ENCODE data around the gene DNAI2.

The DNAI2 gene

GRCh38 chr17:74274060-74274708 is at the start of gene DNAI2:
Gene DNAI2, plus strand, starts transcription at chr17:74274234. Its CDS starts 7,584 bp downstream, at chr17:74281818.
- peak; percentile 71 for DNase-seq

- no peak for DNase-seq
Measured at GRCh38 chr17:74224959-74225725, 48.9 kb upstream of the DNAI2 start.

DNA sequence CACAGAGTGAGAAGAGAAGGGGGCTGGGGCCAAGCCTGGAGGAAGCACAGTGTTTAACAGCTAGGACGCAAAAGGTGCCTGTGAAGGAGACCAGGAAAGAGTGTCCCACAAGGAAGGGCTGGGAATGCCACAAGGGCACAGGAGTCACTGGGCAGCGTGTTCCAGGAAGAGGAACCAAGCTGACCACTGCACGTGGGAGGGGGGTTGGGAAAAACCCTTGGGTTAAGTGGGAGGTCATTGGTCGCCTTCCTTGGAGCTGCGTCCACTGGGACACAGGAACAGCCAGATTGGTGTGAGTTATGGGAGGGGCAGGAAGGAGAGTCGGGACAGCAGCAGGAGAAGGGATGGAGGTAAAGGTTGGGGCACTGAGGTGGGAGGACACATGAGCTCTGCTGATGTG is 47.8 kb upstream of the DNAI2 start:
- DNase-seq = no peak

- no peak for DNase-seq
Measured at GRCh38 chr17:74227271-74228080, 46.6 kb upstream of the DNAI2 start.

- DNase-seq = no peak
Measured at GRCh38 chr17:74228306-74228978, 45.6 kb upstream of the DNAI2 start.

DNA sequence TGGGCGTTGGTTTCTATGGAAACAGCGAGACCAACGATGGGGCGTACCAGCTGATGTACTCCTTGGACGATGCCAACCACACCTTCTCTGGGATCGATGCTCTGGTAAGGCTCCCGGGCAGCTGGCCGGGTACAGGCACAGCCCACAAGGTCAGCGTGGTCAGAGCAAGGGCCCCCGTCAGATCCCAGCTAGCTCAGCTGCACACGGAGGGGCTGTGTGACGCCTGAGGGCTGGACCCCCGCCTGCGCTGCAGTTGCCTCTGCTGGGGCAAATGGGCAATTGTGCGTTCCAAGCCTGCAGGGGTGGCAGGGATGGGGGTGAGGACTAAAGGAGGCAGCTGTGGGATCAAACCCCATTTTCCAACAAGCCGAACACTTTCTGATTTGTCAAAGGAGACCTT is 43.1 kb upstream of the DNAI2 start:
- no peak for DNase-seq

- no peak for DNase-seq
Measured at GRCh38 chr17:74231928-74232907, 41.8 kb upstream of the DNAI2 start.

DNA sequence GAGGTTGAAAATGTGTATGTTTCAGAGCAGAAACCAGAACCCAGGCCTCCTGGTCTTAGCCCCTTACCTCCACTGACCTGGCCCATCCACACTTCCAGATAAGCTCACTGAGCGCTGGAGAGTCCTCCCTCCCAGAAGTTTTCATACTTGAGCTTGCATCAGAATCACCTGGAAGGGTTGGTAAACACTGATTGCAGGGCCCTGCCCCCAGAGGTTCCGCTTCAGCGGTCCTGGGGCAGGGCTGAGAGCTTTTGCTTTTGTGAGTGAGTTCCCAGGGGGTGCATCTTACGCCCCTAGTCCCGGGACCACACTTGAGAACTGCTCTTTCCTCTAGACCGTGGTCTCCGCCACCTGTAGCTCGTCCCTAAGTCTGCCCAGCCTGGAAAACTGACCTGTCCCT is 40.1 kb upstream of the DNAI2 start:
- DNase-seq = no peak

DNA sequence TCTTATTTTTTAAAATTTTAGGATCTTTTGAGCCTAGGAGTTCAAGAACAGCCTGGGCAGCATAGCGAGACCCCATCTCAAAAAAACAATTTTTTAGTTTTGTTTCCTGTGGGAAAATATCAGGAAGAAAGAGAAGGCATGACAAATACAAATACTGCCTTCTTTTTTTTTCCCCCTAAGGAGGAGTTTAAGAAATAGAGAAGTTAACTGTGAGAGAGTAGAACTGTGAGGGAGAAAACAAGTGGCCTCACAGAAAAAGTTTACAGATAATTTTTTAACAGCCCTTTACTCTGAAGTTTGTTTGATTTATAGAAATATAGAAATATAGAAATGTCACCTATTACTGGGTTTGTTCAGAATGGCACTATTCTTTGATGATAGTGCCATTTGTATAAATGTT is 39.5 kb upstream of the DNAI2 start:
- no peak for DNase-seq

DNA sequence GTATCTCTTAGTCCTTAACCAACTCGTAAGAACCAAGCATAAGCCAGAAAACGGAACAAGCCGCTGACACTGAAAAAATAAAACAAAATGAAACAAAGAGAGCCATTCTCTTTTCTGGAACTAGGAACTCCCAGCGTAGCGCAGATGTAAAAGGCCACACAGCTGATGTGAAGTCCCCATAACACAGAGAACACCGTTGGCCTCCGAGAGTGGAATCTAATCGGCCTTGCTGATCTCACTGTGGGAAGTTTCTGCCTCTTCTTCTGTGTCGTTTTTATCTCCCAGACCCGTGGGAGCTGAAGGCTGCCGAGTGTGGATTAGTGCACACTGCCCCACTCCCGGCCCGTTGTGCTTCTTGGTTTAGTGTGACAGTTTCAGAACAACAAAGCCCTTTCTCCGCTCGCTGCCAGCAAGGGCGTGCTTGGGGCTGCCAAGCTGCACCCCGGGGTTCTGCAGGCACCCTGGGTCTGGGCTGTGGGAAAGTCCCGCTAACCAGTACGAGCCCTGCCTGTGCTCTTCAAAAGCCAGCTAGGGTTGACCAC is 38.9 kb upstream of the DNAI2 start:
- no peak for DNase-seq

DNA sequence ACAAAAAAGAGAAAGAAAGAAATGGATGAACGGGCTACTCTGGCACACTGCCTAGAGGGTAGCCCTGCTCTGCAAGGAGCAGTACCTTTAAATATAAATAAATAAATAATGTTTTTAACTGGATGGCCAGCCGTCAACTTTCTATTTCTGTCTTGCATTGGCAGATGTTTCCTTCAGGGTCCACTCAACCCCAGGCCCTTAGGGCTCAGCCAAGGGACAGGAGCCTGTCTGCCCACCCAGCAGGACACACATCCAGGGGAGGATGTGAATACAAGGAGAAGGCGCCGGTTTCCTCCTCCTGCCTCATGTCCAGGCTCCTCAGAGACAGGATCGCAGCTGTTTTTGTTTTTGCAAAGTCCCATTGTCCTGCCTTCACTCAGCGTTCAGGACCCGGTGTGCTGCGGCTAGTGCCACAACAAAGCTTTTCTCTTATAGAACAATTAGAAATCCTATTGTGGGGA is 38.1 kb upstream of the DNAI2 start:
- no peak for DNase-seq

DNA sequence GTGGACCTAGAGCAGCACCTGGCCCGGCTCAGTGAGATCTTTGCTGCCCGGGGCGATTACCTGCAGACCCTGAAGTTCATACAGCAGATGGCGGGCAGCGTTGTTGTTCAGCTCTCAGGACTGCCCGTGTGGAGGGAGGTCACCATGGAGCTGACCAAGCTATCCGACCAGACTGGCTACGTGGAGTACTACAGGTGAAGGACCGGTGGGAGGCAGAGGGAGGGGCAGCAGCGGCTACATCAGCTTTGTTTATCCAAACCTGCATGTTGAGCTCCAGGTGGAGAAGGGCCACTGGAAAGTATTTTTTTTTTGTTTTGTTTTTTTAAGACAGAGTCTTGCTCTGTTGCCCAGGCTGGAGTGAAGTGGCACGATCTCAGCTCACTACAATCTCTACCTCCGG is 36.7 kb upstream of the DNAI2 start:
- DNase-seq = no peak

DNA sequence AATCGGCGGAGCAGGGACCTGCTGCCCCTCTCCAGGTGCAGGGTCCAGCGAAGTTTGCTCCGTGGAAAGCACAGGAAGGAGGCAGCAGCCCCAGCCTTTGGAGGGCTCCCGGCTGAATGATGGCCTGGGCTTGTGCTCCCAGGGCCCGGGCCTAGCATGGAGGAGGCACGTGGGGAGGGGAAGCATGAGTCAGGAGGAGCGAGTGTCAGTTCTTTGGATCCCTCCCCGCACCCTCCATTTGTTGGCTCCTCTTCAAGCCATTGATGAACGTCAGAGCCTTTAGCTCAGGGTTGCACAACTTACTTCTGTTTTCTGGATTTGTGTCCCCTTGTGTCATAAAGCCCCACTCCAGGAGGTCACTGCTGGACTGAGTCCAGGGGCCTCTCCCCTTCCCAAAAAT is 34.9 kb upstream of the DNAI2 start:
- no peak for DNase-seq

- DNase-seq = no peak
Measured at GRCh38 chr17:74240618-74241205, 33.3 kb upstream of the DNAI2 start.

GRCh38 chr17:74241431-74241830 is 32.6 kb upstream of the DNAI2 start:
- no peak for DNase-seq

DNA sequence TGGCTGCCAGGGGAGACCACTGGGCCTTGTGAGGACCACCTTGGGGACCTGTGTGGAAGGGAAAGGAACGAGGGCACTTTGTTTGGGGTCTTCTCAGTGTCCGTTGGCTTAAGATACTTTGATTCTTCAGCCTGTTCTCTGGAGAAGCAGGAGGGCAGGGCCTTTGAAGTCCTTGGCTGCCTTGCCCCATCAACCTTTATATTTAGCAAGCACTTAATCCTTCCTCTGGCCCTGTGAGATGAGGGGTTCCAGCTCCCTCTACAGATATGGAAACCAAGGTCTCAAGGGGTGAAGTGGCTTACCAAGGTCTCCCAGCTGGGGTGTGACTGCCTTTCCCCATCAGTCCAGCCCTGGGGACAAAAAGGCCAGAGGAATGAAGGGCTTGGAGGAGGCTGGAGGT is 32.2 kb upstream of the DNAI2 start:
- DNase-seq = no peak

DNA sequence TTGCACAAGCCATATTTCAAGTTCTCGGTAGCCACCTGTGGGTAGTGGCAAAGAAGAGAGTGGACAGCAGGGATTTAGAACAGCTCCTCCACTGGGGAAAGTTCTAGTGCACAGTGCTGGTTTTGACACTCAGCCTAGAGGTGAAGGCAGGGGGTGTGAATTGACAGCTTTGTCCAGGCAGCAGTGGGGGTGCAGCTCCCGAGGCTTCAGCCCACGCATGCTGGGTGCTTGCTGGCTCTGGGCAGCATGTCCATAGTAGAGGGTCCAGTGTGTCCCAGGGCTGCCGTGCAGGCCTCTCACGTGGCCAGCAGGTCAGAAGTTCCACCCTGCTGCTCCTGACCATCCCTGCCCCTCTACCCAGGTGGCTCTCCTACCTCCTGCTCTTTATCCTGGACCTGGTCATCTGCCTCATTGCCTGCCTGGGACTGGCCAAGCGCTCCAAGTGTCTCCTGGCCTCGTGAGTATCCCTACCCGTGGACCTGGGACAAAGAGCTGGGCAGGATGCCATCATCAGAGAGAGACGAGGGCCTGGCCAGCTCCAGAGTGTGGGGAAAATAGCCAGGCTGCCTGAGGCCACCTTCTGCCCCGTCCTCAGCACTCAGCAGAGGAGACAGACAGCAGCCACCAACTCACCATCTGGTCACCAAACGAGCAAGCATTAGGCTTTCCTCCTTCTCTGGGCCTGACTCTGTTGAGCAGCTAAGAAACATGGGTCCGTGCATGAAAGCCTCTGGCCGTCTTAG is 30.9 kb upstream of the DNAI2 start:
- DNase-seq = no peak

DNA sequence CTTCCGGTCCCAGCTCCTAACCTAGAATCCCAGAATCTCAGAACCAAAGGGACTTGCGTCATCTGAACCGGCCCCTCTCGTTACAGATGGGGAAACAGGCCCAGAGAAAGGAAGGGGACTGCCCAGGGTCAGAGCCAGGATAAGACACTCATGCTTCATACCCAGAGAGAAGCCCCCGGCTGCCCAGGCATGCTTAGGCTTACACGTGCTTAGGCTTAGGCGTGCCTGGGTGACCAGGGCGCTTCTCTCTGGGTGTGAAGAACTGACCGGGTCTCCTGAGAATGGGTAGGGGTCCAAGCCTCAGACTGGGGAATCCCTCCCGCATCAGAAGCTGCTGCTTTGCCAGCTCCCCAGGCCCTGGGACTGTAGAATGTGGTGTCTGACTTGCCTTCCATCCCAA is 29.9 kb upstream of the DNAI2 start:
- no peak for DNase-seq

GRCh38 chr17:74244548-74244947 is 29.5 kb upstream of the DNAI2 start:
- DNase-seq = no peak

- no peak for DNase-seq
Measured at GRCh38 chr17:74245145-74245831, 28.7 kb upstream of the DNAI2 start.

Data from NCI-H1105 treated with DMSO at 0.1 percent for 48 hours (cell line).